Neuron (in vitro differentiated cells): ENCODE measurements around the gene NDUFS8.

ENCODE experiments used
- H2AFZ ChIP-seq: one replicate; pipeline ENCODE4 v1.6.1; 2013; ENCODE audit warnings: low read depth, mild to moderate bottlenecking, inconsistent platforms, low read length, moderate library complexity
- H3K27me3 ChIP-seq: one replicate; pipeline ENCODE4 v1.6.1; 2013; ENCODE audit warnings: low read length; ENCODE audit not compliant: insufficient read depth
- H3K36me3 ChIP-seq: one replicate; pipeline ENCODE4 v1.6.1; 2013; ENCODE audit warnings: low read length; ENCODE audit not compliant: insufficient read depth
- H3K4me1 ChIP-seq: one replicate; pipeline ENCODE4 v1.6.1; 2013; ENCODE audit warnings: low read length; ENCODE audit not compliant: insufficient read depth
- H3K4me3 ChIP-seq: 2 replicates; pipeline ENCODE4 v1.5.1; 2013; ENCODE audit warnings: mild to moderate bottlenecking, low read length, moderate library complexity
- H3K9me3 ChIP-seq: one replicate; pipeline ENCODE4 v1.6.1; 2013; ENCODE audit warnings: low read length

The NDUFS8 gene

GRCh38 chr11:68008381-68009337 is 21.8 kb upstream of the NDUFS8 start:
- H3K36me3 ChIP-seq: no peaks in the 10 kb centered on the region
- no peaks in the 10 kb centered on the region for H3K9me3 ChIP-seq
- peaks cover 43% of the 10 kb centered on the region for H3K4me1 ChIP-seq
- H3K27me3 ChIP-seq: no peaks in the 10 kb centered on the region
- H3K4me3 ChIP-seq: no peak overlapping the region
- no peak overlapping the region for H2AFZ ChIP-seq

- Histone ChIP-seq H3K4me3 (no peak overlapping the region), H3K4me1 (peaks cover 52% of the 10 kb centered on the region), H3K36me3 (no peaks in the 10 kb centered on the region), H2AFZ (no peak overlapping the region), H3K9me3 (no peaks in the 10 kb centered on the region), H3K27me3 (no peaks in the 10 kb centered on the region)
Observed at GRCh38 chr11:68009391-68010089, 20.9 kb upstream of the NDUFS8 start.

- no peaks in the 10 kb centered on the region for H3K36me3 ChIP-seq
- H3K4me3 ChIP-seq: peak within 1 kb of the TSS; percentile 20
- peaks cover 58% of the 10 kb centered on the region for H3K4me1 ChIP-seq
- no peaks in the 10 kb centered on the region for H3K27me3 ChIP-seq
- H2AFZ ChIP-seq: peak within 1 kb of the TSS; percentile 59
- H3K9me3 ChIP-seq: no peaks in the 10 kb centered on the region
Observed at GRCh38 chr11:68010090-68011041, 20.1 kb upstream of the NDUFS8 start, which contains the start of gene ALDH3B1. ALDH3B1 (plus strand) TSS chr11:68010327; CDS start chr11:68015298, 4,971 bp downstream.

GRCh38 chr11:68011051-68011943 is 19.2 kb upstream of the NDUFS8 start:
- H3K4me3 ChIP-seq: no peak overlapping the region
- peaks cover 58% of the 10 kb centered on the region for H3K4me1 ChIP-seq
- no peaks in the 10 kb centered on the region for H3K9me3 ChIP-seq

GRCh38 chr11:68012044-68012842 is 18.2 kb upstream of the NDUFS8 start:
- H3K4me3 ChIP-seq: no peak overlapping the region
- H3K9me3 ChIP-seq: no peaks in the 10 kb centered on the region
- no peaks in the 10 kb centered on the region for H3K27me3 ChIP-seq
- H3K36me3 ChIP-seq: no peaks in the 10 kb centered on the region
- no peak overlapping the region for H2AFZ ChIP-seq
- H3K4me1 ChIP-seq: peaks cover 65% of the 10 kb centered on the region

More at GRCh38 chr11:68011051-68011943, 19.2 kb upstream of the NDUFS8 start:
- Histone ChIP-seq H3K27me3 (no peaks in the 10 kb centered on the region), H2AFZ (peak overlapping the region; percentile 59), H3K36me3 (no peaks in the 10 kb centered on the region)

- H3K4me3 ChIP-seq: no peak overlapping the region
- no peaks in the 10 kb centered on the region for H3K36me3 ChIP-seq
- peaks cover 73% of the 10 kb centered on the region for H3K4me1 ChIP-seq
- H3K9me3 ChIP-seq: no peaks in the 10 kb centered on the region
- no peaks in the 10 kb centered on the region for H3K27me3 ChIP-seq
- no peak overlapping the region for H2AFZ ChIP-seq
Observed at GRCh38 chr11:68012843-68013610, 17.5 kb upstream of the NDUFS8 start.

- Histone ChIP-seq H3K9me3 (no peaks in the 10 kb centered on the region), H2AFZ (no peak overlapping the region), H3K27me3 (no peaks in the 10 kb centered on the region), H3K4me3 (no peak overlapping the region), H3K4me1 (peaks cover 75% of the 10 kb centered on the region), H3K36me3 (no peaks in the 10 kb centered on the region)
Observed at GRCh38 chr11:68013611-68014156, 16.8 kb upstream of the NDUFS8 start.

- H3K4me1 ChIP-seq: peaks cover 73% of the 10 kb centered on the region
- H3K4me3 ChIP-seq: no peak overlapping the region
Observed at GRCh38 chr11:68014157-68014946, 16.1 kb upstream of the NDUFS8 start.

GRCh38 chr11:68014947-68015447 is 15.5 kb upstream of the NDUFS8 start:
- no peaks in the 10 kb centered on the region for H3K36me3 ChIP-seq
- H3K4me1 ChIP-seq: peaks cover 67% of the 10 kb centered on the region
- no peaks in the 10 kb centered on the region for H3K27me3 ChIP-seq
- no peak overlapping the region for H3K4me3 ChIP-seq
- no peak overlapping the region for H2AFZ ChIP-seq
- H3K9me3 ChIP-seq: no peaks in the 10 kb centered on the region

More at GRCh38 chr11:68014157-68014946, 16.1 kb upstream of the NDUFS8 start:
- H3K27me3 ChIP-seq: no peaks in the 10 kb centered on the region
- no peaks in the 10 kb centered on the region for H3K9me3 ChIP-seq
- no peak overlapping the region for H2AFZ ChIP-seq
- no peaks in the 10 kb centered on the region for H3K36me3 ChIP-seq

- H3K4me1 ChIP-seq: peaks cover 63% of the 10 kb centered on the region
- no peak overlapping the region for H3K4me3 ChIP-seq
- H3K36me3 ChIP-seq: no peaks in the 10 kb centered on the region
- no peaks in the 10 kb centered on the region for H3K9me3 ChIP-seq
- H2AFZ ChIP-seq: no peak overlapping the region
- no peaks in the 10 kb centered on the region for H3K27me3 ChIP-seq
Observed at GRCh38 chr11:68015467-68015866, 15.0 kb upstream of the NDUFS8 start.
